Measurements from ENCODE around the gene ZBED4. TPM values are rescaled to one million over a fixed set of nuclear protein-coding genes. Genes with fewer than 3 reads are reported as not detected.

Gene ZBED4
- total and polyA plus RNA-seq, 2 of the 13 experiments (the other 11 are each of a cell fraction or from before 2014, with no cell fraction given): 5.4 to 9.6 TPM

GRCh38 chr22:49847751-49848689 is 5.6 kb upstream of the ZBED4 start (continued):
- TF ChIP-seq ZBTB43 (CRISPR knock-in tag; conservative IDR thresholded peaks at IDR 0.05): no peak
- TF ChIP-seq EEA1 (CRISPR knock-in tag; IDR thresholded peaks at IDR 0.05; ENCODE audit: borderline replicate concordance): 0 out of 2 replicates have a peak, but pooled peaks have one; percentile 56
- TF ChIP-seq ZSCAN5A (CRISPR knock-in tag; IDR thresholded peaks at IDR 0.05; ENCODE audit: borderline replicate concordance): no peak
- no peak for TF ChIP-seq ZNF674 (CRISPR knock-in tag; IDR thresholded peaks at IDR 0.05; ENCODE audit: low read depth)
- peak; percentile 20; the same call in 1 of the 2 replicates for TF ChIP-seq ZNF574 (CRISPR knock-in tag; IDR thresholded peaks at IDR 0.05)
- TF ChIP-seq ZIK1 (CRISPR knock-in tag; IDR thresholded peaks at IDR 0.05; ENCODE audit: borderline replicate concordance, low read depth): no peak
- no peak for TF ChIP-seq CCDC6 (CRISPR knock-in tag; IDR thresholded peaks at IDR 0.05)

All from HepG2 (cell line).